NCI-H146 (cell line): Measurements from ENCODE around the gene GNAQ.
A peak's percentile ranks its signal among the peaks of the same experiment; 100 is the strongest.

Experiments used
- DNase-seq: peaks from one replicate; lab custom pipeline; 2025; lab: John Stamatoyannopoulos, UW

GNAQ gene

DNA sequence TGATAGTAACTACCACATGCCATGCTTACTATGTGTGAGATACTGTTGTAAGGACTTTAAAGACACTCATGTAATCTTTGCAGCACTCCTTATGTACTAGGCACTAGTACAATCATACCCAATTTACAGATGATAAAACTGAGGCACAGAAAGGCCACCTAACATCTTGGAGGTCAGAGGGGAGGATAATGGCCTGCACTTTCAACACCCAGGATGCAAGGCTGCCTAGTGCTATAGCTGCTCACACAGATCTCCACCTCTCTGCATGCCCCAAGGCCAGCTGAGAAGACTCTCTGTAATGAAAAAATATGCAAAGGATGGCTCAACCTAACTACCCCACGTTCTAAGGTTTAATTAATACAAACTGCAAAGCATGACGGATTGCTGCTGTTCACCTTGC, 57.2 kb downstream of the GNAQ start:
- DNase-seq = no peak

DNA sequence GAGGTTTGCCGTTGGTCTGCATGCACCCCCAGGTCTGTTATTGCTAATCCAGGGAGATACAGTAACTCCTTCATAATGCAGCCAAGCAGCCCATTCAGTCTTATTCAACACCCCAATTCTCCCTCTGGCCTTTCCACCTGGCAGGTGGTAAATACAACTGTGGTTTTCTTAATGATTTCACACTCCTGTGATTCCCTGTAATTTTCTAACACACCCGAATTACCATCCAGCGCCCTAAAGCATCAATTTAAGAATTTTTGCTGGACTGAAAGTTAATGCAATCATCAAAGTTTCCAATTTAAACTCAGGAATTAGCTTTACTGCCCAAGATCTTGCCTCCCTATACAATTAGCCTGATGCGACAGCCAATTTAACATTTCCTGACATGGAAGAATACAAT, 62.5 kb downstream of the GNAQ start:
- no peak for DNase-seq

DNA sequence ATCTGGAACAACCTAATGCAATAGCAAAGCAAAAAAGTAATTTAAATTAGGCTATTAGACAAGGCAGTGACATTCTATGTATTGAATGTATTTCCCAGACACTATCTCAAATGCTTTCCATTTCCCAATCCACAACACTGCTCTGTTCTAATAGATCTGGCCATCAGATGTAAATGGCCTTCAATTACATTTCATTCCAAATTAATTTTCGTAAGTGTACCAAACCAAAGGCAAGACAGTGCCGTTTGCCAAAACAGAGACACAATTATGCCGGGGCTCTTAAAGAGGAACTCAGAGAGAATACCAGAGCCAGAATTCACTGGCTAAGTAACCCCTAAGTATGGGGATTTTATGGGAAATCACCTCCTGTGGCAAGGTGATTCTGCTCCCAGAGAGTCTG, 63.1 kb downstream of the GNAQ start:
- no peak for DNase-seq

DNA sequence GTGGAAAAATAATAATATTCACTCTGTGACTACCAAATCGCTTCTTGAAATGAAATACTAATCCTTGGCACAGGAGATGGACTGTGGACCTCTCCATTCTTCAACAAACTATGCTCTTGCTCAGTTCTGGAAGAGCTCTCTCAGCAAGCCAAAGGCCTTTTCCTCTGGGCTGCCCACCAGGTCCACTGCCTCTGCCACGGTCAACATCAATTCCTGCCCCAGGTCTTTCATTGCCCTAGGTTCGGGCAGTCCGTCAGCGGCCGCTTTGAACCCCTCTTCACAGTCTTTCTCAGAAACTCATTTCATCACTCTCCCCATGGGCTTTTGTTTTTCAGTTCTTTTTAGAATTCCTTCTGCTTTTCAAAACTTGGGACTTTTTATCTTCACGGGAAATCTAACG, 64.9 kb downstream of the GNAQ start:
- no peak for DNase-seq

DNA sequence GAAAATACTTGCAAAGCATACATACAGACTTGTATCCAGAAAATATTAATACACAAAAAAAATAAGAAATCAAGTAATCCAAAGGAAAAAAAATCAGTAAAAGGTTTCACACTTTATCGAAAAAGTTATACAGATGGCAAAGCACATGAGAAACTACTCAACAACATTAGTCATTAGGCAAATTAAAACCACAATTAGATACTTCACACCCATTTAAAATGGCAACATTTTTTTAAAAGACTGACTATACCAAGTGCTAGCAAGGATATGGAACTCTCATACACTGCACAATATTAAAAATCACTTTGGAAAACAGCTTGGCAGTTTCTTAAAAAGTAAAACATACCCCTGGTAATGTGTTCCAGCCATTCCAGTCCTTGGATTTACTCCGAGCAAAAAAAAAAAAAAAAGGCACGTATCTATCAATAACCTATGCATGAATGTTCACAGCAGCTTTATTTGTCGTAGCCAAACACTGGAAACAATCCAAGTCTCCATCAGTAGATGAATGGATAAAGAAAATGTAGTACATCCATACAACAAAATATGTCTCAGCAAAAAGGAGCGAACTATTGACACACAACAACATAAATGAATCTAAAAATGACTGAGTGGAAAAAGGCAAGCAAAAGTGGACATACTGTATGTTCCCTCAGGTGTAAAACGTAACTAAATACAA, 66.0 kb downstream of the GNAQ start:
- DNase-seq = peak; percentile 64

DNA sequence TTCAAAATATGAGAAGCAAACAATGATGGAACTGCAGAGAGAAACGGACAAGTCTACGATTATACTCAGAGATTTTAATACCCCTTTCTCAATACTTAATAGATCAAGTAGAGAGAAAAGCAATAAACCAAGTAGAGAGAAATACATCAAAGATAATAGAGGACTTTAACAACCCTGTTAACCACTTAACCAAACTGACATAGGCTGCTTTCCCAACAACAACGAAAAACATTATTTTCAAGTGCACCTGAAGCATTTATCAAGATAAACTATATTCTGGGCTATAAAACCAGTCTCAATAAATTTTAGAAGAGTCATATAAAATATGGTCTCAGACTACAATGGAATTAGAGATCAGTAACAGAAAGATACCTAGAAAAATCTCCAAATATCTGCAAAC, 67.4 kb downstream of the GNAQ start:
- no peak for DNase-seq

DNA sequence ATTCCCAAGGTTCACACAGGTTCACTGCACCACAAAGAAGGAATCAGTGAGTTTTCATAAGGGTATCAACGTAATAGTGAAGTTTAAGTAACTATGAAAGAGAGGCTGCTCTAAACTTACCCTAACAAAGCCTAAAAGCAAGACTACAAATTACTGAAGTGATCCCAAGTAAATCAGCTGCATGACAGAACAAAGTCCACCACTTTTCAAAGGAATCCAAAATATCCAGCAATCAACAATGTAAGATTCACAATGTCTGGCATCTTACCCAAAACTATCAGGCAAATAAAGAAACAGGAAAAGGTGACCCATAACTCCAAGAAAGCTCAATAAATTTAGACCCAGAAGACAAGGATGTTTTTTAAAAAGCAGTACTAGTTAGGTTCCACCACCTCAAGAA, 70.1 kb downstream of the GNAQ start:
- DNase-seq = no peak

DNA sequence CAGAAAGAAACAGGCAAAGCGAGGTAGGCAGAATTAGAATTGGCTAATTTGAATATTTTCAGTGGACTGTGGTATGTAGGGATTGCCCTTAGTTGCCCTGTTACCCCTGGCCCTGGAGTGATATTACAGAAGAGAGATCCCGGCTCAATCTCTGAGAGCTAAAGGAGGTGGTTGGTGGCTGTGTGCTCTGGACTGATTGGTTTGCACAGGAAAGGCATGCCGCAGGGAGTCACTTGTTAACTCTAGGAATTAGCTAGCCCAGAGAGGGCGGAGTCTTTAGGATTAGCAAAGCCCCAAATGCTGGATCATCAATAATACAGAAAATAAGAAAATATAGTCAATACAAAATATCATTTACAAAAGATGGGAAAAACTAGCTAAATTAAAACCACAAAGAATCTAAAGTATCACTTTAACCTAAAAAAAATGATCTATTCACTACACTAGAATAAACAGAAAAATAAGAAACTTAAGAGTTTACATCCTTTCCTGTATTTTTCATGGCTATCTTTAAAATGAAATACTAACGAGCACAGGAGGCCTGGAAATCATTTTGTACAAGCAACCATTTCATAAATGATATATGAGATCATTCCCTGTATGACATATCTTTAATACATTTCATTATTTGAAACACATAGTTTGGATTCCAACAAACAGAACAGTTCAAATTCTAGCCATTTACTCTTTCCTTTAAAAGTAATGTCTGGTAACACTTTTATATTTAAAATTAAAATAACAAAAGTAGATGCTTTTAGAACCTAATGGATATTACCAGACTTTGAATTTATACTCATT, 71.1 kb downstream of the GNAQ start:
- no peak for DNase-seq

DNA sequence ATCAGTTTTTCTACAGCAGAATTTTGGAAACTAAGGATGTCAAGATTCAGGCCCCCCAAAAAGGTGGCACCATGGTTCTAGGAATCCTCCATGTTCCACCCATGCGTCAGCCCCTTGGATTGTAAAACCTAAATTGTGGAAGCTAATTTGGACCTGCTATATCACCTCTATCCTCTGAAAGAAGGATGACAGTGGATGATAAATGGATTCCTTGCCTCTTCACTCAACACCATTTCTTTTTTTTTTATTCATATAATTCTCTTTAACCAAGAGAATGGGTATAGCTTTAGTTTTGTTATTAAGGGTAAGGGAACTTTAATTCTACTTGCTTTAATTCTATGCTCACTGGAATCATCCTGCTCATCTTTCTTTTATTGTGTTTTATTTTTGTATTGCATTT, 71.8 kb downstream of the GNAQ start:
- DNase-seq = no peak

DNA sequence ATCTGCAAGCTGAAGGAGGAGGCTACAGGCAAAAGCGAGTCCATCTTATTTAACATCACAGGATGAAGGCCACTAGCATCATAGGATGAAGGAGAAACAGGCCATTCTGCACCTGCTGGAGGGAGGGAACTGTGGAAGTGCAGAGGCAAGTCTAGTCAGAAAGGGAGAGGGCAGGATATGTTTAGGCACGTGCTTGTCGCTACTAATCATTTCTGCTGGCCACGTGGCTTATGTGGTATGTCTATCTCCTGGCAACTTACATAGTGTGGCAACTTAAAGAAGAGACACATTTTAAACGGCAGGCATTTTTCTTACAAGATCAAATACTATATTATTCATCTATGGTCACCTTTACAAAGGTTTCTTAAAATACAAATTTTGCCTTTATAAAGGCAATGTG, 74.0 kb downstream of the GNAQ start:
- no peak for DNase-seq

DNA sequence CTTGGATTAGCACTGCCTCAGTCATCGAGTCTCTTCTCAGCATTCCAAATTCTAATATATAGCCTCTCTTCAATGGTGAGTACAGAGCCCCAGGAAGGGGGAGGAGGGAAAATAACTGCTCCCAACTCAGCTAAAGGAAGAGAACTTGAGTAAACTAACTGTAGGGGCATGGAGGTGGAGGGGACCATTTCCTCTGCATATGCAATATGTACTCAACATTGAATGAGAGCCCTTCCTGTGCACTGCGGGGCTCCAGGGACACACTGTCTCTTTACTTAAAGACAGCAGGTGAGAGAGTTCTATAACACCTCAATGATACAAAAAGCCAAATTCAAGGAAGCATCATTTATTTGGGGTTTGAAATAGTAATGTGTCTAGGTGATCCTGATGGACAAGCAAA, 75.1 kb downstream of the GNAQ start:
- DNase-seq = peak; percentile 60

DNA sequence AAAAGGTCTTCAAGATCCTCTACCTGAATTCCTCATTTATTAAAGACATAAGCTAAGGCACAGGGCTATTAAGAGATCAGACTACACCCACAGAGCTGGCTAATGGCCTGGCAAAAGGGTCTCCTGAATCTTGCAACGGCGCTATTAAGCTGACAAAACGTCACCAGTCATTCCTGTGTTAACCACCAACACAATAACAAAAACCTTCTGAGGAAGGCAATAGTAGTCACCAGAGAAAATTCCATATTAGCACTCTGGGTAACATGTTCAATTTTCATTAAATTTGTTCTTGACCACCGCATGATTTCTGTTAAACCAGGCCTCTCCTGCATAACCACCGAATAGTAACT, 77.0 kb downstream of the GNAQ start:
- DNase-seq = no peak

DNA sequence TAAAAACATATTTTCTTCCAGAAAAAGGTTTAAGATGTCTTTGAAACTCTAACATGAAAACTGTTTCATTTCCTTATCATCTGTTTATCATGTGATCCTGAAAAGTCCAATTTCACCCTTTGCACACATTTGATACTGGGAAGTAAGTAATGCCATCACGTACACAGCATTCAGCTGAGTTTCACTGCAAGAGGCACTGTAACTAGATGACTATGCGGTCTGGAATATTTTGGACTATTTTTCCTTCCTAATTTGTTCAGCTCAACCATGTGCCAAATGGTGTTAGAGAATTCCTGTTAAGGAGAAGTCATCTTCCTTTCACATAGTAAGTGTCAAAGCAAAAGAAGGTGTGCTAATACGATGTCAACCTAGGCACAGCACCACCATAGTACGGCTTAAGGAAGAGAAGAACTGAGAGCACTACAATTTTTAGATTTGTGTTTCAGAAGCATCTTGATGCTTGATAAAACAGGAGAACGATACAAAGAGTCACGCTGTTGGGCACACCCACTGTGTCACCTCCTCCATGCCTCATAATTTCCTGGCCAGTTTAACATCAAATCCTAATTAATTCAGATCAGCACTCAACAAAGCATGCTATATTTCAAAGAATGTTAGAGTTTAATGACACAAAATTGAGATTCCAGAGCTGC, 77.5 kb downstream of the GNAQ start:
- no peak for DNase-seq

DNA sequence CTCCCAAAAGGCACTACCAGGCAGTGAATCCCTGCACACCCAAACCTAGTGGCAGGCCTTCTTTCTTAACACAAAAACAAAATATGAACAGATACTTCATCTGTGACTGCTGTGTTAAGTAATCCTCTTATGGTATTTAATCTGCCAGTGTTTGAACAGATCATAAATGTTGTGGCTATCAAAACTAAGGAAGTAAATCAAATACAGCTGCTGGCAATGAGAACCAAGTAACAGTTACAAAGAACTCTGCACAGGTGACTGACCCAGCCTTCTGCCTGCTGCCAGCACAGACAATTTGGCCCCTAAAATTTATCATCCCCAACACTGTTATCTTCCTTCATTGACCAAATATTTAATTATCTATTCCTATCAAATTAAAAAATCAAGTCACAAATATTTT, 78.0 kb downstream of the GNAQ start:
- DNase-seq = peak; percentile 13

DNA sequence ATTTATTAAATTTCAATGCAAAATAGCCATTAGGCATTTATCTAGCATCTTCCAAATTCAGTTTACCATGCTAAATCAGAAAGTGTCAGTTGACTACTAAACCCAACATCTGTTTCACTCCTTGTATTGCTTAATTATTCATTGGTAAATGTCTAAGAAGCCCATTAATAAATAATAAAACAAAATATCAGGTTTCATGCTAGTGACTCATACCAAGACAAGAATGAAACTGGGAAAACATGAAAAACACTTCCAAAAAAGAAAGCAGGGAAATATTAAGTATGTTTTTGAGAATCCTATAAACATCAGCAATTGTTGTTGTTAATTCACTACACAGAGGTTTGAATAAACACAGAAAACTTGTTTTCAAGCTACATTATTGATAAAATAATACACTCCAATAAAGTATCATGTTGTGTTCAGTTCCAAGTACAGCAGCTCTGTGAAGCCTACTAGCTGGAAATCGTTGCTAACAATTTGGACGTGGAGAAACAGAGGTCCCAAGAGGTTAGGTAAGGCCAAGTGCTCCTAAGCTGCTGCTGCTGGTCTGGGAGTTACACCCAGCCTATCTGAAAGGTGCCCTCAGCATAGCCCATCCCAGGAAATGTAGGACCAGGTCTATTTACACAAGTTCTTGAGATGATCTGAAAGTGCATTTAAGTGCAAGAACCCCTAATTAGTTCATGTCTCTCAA, 78.8 kb downstream of the GNAQ start:
- DNase-seq = no peak

DNA sequence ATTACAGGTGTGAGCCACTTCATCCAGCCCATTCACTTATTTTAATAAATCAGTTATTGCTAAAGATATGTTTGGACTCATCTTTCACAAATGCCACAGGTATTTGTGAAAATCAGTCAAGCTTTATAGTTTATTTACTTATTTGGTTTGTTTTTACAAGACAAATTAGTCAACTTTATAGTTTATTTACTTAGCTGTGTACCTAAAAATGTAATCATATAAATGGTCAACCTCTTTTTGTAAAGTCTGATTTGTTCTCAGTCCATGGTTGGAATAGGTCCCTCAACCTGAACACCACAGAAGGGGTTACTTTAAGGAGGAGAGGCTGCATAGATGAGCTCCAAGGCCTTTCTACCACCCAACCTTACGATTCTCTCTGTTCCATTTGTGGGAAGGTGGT, 80.2 kb downstream of the GNAQ start:
- DNase-seq = no peak

DNA sequence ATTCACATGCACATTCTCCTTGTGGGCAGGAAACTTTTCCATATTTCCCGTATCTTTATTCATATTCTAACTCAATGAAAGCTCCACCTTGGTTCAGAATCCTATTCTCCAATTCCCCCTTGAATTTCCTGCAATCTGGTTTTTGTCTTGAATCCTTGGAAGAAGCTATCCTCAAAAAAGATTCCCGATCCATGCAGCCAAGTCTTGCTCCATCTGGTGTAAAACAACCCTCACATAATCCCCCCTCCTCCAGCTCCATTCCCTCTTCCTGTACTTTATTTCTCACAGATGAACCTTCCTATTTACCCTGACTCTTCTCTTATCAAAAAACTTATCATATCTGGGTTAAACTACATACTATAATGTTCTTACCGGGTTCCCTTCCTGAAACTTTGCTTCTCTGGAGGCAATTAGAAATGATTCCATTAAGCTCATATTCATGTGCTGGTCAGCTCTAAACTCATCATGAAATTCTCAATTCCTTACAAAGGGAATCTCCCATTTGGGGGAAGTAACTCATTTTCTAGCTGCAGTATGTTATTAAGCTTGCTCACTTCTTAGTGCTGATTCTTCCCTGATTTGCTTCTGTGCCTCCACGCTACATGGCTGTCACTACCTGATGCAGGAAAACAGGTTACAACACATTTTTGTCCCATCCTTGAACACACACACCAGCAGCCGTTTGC, 81.7 kb downstream of the GNAQ start:
- no peak for DNase-seq

DNA sequence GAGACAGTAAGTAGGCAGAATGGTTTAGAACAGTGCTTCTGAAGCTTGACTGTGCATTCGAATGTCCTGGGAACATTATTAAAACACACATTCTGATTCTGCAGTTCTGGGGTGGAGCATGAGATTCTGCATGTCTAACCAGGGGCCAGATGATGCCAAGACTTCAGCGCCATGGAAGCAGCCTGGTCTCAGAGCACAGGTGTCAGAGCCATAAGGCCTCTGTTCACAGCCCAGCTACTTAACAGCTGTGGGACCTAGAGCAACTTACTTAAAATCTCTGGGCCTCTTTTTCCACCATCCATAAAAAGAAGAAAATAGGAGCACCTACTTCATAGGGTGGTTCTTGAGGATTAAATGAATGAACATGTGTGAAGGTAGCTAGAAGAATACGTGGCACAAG, 84.0 kb downstream of the GNAQ start:
- DNase-seq = no peak

DNA sequence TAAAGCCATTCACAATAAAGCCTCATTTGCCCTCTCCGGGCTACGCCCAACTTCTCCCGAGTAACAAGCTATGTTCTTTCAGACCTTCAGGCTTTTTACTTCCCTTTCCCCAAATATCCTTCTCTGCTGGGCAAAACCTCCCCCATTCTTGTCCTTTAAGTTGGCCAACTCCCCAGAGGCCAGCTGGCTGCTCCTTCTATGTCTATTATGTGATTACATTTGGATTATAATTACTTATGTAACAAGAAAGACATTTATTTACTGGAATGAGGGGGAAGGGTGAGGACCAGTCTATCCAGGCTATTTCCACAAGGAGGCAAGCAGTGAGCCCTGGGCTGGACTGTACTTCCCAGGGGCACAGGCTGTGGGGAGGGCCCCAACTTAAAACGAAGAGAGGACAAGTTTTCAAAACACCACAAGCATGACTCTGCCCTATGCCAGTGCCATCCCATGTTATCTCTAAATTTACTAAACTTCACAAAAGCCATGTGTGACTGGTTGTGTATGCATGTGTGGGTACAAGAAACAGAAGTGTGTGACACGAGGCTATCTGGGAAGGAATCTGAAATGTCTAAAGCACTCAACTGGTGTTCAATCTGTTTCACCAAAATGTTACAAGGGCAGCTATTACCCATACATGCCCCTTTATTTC, 84.5 kb downstream of the GNAQ start:
- DNase-seq = peak; percentile 3

DNA sequence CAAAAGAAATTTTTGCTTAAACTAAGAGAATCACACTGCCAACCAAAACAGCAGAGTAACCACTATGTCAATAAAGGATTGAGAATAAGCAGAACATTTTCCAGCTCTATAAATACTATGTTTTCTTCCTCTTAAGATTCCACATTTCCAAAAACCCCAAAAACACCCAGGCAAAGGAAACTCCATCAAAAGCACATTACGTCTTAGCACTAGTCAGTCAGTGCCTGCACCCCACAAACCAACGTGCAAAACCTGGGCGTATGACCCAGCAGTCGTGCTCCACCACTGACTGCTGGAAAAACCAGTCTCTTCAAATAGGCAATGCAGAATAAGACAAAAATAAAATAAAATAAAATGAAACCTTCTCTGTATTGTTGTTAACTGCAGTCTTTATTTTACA, 85.3 kb downstream of the GNAQ start:
- DNase-seq = no peak

DNA sequence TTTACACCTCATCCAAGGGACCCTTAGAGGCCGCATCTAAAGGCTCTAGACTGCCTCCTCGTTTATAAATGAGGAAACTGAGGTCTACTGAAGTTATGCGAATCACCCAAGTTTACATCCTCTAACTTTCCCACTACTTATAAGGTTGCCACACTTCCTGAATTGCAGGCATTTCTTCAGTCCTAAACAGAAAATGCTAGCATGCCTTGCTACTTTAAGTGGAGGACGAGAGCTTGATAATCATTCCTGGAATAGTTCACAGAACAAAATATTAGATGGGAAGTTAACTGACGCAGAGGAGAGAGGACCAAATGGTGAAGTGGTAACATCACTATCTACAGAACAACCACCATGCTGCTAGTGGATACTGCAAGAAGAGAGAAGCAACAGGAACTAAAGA, 85.8 kb downstream of the GNAQ start:
- DNase-seq = no peak
